ENCODE results near the gene SH3PXD2B.
"Not testable (repeated sequence)": the region's sequence is repeated elsewhere in the genome, so short reads cannot be mapped to it uniquely, and the experiment has no call there.

Gene SH3PXD2B

DNA sequence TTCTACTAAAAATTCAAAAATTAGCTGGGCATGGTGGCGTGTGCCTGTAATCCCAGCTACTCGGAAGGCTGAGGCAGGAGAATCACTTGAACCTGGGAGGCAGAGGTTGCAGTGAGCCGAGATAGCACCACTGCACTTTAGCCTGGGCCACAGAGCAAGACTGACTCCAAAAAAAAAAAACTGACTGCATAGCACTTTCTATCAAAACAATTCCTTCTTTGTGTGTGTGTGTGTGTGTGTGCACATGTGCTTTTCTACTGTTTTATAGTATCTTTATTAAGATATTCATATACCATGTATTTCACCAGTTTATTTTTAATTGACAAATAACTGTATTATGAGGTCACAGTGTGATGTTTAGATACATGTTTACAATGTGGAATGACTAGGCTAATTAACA, 167.2 kb downstream of the SH3PXD2B start:
- DNase-seq: not testable (repeated sequence)

DNA sequence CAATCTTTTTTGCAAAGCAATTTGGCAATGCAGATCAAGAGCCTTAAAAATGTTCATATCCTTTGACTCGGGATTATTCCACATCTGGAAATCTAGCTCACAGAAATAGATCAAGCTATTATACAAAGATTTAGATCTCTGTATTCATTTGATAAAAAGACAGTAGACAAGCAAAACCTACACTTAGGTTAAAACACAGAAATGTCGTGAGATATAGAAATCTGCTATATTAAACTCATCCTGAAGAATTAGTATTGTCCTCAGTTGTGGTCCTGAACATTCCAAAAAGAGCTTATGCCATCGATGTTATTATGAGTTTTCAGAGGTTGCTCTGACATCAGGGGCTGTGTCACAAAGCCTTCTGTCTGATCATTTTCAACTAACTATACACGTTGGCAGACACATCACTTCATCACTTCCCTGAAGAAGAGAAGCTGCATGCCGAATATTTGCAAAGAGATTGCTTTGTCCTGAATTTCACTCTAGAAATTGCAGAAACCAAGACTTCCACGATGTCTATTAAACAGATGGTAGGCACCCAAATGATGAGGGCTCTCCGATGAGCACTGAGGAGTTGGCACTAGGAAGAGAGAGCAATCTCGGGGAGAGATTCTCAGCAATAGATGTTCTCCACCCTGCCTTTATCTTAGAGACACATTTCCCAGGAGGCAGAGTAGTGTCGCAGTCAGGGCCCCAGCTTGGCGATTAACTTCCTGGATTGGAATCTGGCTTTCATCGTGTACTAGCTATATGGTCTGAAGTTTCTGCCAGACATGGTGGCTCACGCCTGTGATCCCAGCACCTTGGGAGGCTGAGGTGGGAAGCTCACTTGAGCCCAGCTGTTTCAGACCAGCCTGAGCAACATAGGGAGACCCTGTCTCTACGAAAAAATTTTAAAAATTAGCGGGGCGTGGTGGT, 168.8 kb downstream of the SH3PXD2B start:
- DNase-seq: no peak

DNA sequence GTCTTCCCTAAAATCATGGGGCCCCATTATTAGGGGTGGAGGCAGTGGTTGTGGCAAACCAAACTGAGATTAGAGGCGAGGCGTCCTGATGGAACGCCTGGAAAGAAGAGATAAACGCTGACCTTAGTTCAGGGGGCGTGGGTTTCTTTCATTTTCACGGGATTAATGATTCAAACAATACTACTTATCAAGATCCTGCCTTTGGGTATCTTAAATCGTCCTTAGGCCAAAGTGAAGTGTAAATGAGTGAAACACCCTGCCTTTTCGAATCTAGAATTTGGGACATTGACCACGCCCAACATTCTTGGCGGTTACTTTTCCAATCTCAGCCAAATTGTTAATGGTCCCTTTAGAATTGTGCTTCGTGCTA, 169.7 kb downstream of the SH3PXD2B start:
- no peak for DNase-seq

DNA sequence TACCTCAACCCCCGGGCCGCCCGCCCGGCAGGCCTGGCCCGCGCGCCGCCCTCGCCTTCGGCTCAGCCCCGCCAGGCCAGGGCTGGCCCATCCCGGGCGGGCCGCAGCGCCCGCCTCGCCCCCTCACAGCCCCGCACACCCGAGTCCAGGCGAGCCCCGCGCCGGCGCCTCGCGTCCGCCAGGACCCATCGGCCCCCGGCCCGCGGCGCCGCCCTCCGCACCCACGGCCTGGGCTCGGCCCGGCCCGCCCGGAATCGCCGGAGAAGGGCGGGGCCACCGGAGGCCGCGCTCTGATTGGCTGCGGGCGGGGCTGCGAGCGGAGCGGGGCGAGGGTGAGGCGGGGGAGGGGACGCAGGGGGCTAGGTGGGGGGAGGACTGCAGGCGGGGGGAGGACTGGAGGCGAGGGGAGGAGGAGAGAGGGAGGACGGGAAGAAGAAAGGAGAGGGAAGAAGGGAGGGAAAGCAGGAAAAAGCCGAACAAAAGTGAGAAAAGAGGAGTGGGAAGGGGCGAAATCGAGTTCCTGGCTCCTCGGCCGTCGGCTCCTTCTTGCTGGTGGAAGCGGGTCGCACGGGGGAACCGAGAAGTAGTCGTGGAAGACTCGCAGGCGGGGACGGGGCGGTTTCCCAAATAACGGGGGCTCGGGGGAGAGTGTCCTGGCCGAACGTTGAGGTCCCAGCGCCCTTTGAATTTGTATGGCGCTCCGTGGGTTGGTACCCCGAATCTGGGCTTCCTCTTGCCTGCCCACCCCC, 170.3 kb downstream of the SH3PXD2B start:
- DNase-seq: peak; percentile 73

DNA sequence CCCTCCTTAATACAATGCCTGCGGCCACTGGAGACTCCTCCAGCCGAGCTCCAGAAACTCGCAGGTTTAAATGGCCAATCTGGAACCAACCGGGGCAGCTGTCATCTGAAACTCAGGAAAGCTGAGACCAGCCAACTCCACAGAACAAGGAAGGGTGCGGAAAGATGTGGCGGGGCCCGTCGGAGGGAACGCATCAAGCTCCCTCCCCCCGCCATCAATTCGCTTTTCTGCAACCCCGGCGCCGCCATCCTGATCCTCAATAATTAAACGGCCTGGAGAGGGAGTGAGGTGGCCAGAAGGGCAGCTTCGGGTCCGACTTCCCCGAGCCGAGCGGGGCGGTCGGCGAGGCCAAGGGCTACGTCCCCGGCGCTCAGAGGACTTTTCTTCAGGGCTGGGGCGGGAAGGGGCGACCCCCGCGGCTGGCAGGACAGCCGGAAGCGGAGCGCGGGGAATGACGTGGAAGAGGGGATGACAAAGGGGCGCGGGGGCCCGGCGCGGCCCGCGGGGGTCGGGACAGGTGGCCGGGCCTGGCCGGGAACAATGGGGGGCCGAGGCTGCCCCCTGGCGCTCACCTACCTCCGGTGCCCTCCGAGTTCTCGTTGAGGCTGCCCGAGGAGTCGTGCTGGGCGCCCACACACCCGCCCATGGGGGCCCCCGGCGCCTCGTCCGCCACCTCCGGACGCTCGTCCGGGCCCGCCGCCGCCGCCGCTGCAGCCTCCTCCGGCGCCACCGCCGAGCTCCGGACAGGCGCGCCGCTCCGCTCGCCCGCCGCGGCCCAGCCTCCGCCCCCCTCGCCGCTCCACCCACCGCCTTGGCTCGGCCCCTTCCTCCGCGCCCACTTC, 171.1 kb downstream of the SH3PXD2B start, which contains the start of gene UBTD2:
TSS of gene UBTD2 (minus strand) at position 745 of the 842 bp plus-strand sequence. CDS start at position 646, 99 bp downstream.
- DNase-seq: peak; percentile 73

DNA sequence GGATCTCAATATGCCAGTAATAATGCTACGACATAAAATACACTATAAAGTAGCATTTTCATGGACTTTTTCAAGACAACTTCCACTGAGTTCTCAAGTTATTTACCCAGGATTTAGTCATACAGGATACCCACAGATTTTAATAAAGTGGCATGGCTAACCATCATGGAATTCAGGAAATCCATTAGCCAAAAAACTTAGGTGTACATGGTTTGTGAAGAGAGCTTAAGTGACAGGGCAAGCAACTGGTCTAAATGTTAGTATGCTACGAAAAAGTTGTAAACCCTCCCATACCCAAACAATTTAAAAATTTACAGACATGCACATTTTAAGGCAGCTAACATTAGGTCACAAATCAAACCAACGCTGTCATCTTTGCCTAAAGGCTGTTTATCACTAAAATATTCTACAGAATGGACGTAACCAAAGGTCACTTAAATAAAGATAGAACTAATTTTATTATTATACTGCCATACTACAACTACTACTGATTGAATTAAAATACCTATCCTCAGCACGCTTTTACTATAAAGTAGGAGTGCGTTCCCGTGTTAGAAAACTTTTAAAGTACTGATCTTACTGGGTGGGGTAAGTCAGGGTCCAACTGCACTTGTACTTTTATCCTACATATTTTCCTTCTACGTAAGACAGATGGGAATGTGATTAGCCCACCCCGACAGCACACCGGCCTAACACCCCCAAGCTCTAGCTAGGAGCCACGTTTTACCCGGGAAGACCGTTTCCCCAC, 171.9 kb downstream of the SH3PXD2B start:
- DNase-seq: no peak

DNA sequence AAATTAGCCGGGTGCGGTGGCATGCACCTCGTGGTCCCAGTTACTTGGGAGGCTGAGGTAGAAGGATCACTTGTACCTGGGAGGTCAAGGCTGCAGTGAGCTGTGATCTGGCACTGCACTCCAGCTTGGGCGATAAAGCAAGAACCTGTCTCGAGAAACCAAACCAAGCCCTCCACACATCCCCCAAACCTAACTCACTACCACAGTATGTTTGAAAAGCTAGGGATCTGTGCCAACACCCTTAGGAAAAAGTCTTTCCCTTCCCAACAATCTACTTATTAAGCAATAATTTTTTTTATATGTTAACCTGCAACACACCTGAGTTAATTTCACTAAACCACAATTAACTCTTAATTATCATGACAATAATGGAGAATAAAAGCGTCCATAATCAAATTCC, 173.0 kb downstream of the SH3PXD2B start:
- no peak for DNase-seq

DNA sequence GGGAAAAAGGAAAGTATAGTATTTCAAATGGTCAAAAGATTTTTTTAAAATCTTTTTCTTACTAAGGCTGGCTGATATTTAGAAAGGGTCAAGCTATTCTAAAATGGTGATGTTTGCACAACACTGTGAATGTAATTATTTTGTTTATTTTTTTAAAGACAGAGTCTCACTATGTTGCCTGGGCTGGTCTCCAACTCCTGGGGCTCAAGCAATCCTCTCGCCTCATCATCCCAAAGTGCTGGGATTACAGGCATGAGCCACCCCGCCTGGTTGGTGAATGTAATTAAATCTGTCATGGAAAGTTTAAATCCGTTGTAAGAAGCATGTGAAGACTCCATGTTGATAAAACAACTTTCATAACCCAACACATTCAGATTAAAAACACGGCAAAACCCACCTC, 173.4 kb downstream of the SH3PXD2B start:
- peak; percentile 43 for DNase-seq

DNA sequence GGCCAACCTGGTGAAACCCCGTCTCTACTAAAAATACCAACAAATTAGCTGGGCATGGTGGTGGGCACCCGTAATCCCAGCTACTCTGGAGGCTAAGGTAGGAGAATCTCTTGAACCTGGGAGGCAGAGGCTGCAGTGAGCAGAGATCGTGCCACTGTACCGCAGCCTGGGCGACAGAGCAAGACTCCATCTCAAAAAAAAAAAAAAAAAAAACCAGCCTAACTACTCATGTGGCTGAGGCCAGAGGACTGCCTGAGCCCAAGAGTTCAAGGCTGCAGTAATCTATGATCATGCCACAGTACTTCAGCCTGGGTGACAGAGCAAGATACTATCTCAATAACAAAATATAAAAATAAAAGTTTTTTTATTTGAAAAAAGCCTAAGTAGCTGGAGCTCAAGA, 174.0 kb downstream of the SH3PXD2B start:
- DNase-seq: no peak

DNA sequence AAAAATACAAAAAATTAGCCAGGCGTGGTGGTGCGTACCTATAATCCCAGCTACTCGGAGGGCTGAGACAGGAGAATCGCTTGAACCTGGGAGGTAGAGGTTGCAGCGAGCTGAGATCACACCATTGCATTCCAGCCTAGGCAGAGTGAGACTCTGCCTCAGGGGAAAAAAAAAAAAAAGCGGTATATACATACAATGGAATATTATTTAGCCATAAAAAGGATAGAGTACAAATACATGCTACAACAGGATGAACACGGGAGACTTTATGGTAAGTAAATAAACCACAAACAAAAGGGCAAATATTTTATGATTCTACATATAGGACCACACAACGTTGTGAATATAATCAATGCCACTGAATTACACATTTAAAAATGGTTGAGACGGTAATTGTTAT, 176.0 kb downstream of the SH3PXD2B start:
- DNase-seq: no peak

DNA sequence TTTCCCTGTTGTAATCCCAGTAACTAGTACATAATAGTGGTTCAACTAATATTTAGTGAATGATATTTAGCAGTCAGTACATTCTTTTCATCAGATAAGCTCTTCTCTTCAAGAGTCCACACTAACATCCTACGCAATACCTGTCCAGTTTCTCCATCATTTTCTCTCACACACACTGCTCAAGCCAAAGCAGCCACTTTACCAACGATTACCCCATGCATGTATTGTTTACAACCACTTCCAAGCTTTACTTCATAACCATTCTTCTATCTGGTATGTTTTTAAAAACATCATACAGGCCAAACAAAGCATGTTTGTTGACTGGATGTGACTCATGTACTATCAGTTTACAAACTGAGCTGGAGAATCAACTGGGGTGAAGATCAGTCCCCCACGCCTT, 178.1 kb downstream of the SH3PXD2B start:
- no peak for DNase-seq
